HepG2 (cell line): ENCODE measurements around the gene NRL. TPM values are rescaled to one million over a fixed set of nuclear protein-coding genes. Genes with fewer than 3 reads are reported as not detected.

Experiments
- ASH2L ChIP-seq: fragments of 300-600, 200-600 bp; sonication (generic); IDR thresholded peaks from 2 replicates; pipeline ENCODE4 v1.7.0; 2017; ENCODE audit warnings: low read depth, mild to moderate bottlenecking, moderate library complexity, mixed read lengths, low read length; ENCODE audit not compliant: insufficient read length
- CAMTA2 ChIP-seq: sonication (generic); formaldehyde crosslinking; IDR thresholded peaks from 2 replicates; pipeline ENCODE4 v1.4.0; 2020; ENCODE audit warnings: mild to moderate bottlenecking, missing genetic modification reagents, borderline replicate concordance
- FOSL1 ChIP-seq: sonication (generic); formaldehyde crosslinking; IDR thresholded peaks from 2 replicates; pipeline ENCODE4 v1.9.0; 2021; ENCODE audit warnings: missing genetic modification reagents, borderline replicate concordance
- FOXC1 ChIP-seq: sonication (generic); formaldehyde crosslinking; IDR thresholded peaks from 2 replicates; pipeline ENCODE4 v1.8.0; 2022; ENCODE audit warnings: mild to moderate bottlenecking, missing genetic modification reagents, borderline replicate concordance
- HDAC6 ChIP-seq: fragments of 200-600 bp; sonication (generic); IDR thresholded peaks from 2 replicates; pipeline ENCODE4 v1.7.0; 2017; ENCODE audit warnings: mild to moderate bottlenecking, antibody characterized with exemption, low read length, low read depth
- KDM6A ChIP-seq: IDR thresholded peaks from 2 replicates; pipeline ENCODE4 v1.6.1; 2016; ENCODE audit warnings: low read depth
- KLF12 ChIP-seq: sonication (generic); formaldehyde crosslinking; IDR thresholded peaks from 2 replicates; pipeline ENCODE4 v1.4.0; 2020; ENCODE audit warnings: missing genetic modification reagents, borderline replicate concordance
- MTA3 ChIP-seq: sonication (generic); formaldehyde crosslinking; IDR thresholded peaks from 2 replicates; pipeline ENCODE4 v1.4.0; 2020; ENCODE audit warnings: missing genetic modification reagents
- RARG ChIP-seq: sonication (generic); formaldehyde crosslinking; IDR thresholded peaks from 2 replicates; pipeline ENCODE4 v1.4.0; 2020; ENCODE audit warnings: low read depth, mild to moderate bottlenecking, missing genetic modification reagents
- RBM39 ChIP-seq: fragments of 200-400 bp; formaldehyde crosslinking; IDR thresholded peaks from one replicate; pipeline ENCODE4 v1.6.1; 2018; ENCODE audit warnings: antibody characterized with exemption, mild to moderate bottlenecking, low read depth, low read length; ENCODE audit not compliant: poor library complexity, severe bottlenecking
- SOX5 ChIP-seq: IDR thresholded peaks from 2 replicates; pipeline ENCODE4 v1.6.1; 2016; ENCODE audit warnings: borderline replicate concordance
- SRSF1 ChIP-seq: fragments of 200-400 bp; formaldehyde crosslinking; optimal IDR thresholded peaks from 2 replicates; pipeline ENCODE3; 2017; ENCODE audit warnings: mild to moderate bottlenecking, low read depth, low read length, moderate library complexity
- SRY ChIP-seq: sonication (generic); formaldehyde crosslinking; IDR thresholded peaks from 2 replicates; pipeline ENCODE4 v1.8.0; 2022; ENCODE audit warnings: mild to moderate bottlenecking, missing genetic modification reagents
- TBP ChIP-seq: sonication (generic); formaldehyde crosslinking; IDR thresholded peaks from 2 replicates; pipeline ENCODE4 v1.5.0; 2020; ENCODE audit warnings: missing genetic modification reagents
- ZNF12 ChIP-seq: sonication (generic); formaldehyde crosslinking; IDR thresholded peaks from 2 replicates; pipeline ENCODE4 v1.5.0; 2020; ENCODE audit warnings: missing genetic modification reagents
- ZNF296 ChIP-seq: sonication (generic); formaldehyde crosslinking; conservative IDR thresholded peaks from 2 replicates; pipeline ENCODE4 v1.5.0; 2020; ENCODE audit warnings: mild to moderate bottlenecking, missing genetic modification reagents
- ZNF615 ChIP-seq: sonication (generic); formaldehyde crosslinking; IDR thresholded peaks from 2 replicates; pipeline ENCODE4 v1.5.0; 2020; ENCODE audit warnings: mild to moderate bottlenecking, missing genetic modification reagents, borderline replicate concordance
- polyA plus RNA-seq, 8 experiments: library from polyadenylated mRNA; depleted of rRNA in 3 of 8; stranded (reverse) in 7 of 8; unstranded in 1 of 8; fragments of >200 nt; fragmentation: Illumina TruSeq in 4 of 8; extraction: Trizol in 4 of 8; gene quantifications; 2 replicates each; pipeline versions ENCODE4 v1.2.1 to v1.2.3, GENCODE V29; 2011 to 2016; ENCODE audit warnings: low read depth in 4 of 8, missing spikeins in 1 of 8, mixed read lengths in 1 of 8; ENCODE audit not compliant: insufficient read depth in 1 of 8
- total RNA-seq, 5 experiments: library from RNA; depleted of rRNA; stranded (reverse); fragments of >200 nt; fragmentation: Illumina TruSeq; extraction: Trizol; gene quantifications; 2 replicates each; pipeline ENCODE4 v1.2.3, GENCODE V29; 2016; ENCODE audit warnings: low read depth in 1 of 5
- TF ChIP-seq, protein P1 (sequence below): sonication (generic); formaldehyde crosslinking; IDR thresholded peaks from 2 replicates; pipeline ENCODE4; 2020; ENCODE audit warnings: missing genetic modification reagents, mild to moderate bottlenecking, borderline replicate concordance
- TF ChIP-seq, protein P2 (sequence below): sonication (generic); formaldehyde crosslinking; IDR thresholded peaks from 2 replicates; pipeline ENCODE4 v1.5.1; 2020; ENCODE audit warnings: mild to moderate bottlenecking, missing genetic modification reagents, moderate library complexity
- TF ChIP-seq, protein P3 (sequence below): sonication (generic); formaldehyde crosslinking; IDR thresholded peaks from 2 replicates; pipeline ENCODE4 v1.4.0; 2020; ENCODE audit warnings: missing genetic modification reagents
- TF ChIP-seq, protein P4 (sequence below): IDR thresholded peaks from 2 replicates; pipeline ENCODE4 v1.6.1; 2018; ENCODE audit warnings: missing genetic modification reagents, mild to moderate bottlenecking, missing compliant biosample characterization

Gene NRL
- total and polyA plus RNA-seq, 2 of the 13 experiments (the other 11 are each of a cell fraction or from before 2014, with no cell fraction given): 2.5 to 4.7 TPM

DNA sequence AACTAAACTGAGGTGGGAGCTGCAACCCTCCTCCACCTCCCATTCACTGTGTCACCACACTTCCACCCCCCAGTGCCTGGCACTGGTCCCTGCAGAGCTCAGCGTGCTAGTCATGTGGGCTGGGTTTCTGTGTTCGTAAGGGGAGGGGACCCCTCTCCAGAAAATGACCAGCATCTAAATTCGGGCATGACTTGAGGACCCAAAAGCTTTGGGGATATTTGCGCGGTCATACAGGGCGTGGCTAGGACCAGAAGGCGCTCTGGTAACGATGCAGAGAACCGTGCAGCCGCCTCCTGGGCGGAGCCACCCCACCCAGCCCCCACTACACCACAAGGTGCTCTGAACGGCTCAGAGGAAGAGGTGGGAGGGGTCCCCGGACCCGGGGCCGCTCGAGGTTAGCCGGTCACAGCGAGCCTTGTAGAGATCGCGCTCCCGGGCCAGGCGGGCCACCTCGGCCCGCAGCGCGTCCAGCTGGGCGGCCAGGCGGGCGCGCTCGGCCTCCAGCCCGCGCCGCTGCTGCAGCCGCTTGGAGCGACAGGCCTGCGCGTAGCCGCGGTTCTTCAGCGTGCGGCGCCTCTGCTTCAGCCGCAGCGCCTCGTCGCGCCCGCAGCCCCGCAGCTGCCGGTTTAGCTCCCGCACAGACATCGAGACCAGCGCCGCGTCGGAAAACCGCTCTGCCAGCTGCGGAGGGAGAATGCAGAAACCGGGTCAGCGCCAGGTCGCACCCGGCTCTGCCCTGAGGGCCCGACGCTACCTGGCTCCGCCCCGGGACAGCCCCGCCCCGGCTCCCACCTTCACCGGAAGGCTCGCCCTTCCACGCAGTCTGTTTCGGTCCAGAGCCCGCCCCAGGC is 33.6 kb downstream of the NRL start (continued):
- TF ChIP-seq, protein P1, sequence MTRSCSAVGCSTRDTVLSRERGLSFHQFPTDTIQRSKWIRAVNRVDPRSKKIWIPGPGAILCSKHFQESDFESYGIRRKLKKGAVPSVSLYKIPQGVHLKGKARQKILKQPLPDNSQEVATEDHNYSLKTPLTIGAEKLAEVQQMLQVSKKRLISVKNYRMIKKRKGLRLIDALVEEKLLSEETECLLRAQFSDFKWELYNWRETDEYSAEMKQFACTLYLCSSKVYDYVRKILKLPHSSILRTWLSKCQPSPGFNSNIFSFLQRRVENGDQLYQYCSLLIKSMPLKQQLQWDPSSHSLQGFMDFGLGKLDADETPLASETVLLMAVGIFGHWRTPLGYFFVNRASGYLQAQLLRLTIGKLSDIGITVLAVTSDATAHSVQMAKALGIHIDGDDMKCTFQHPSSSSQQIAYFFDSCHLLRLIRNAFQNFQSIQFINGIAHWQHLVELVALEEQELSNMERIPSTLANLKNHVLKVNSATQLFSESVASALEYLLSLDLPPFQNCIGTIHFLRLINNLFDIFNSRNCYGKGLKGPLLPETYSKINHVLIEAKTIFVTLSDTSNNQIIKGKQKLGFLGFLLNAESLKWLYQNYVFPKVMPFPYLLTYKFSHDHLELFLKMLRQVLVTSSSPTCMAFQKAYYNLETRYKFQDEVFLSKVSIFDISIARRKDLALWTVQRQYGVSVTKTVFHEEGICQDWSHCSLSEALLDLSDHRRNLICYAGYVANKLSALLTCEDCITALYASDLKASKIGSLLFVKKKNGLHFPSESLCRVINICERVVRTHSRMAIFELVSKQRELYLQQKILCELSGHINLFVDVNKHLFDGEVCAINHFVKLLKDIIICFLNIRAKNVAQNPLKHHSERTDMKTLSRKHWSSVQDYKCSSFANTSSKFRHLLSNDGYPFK (CRISPR knock-in tag): no peak
- TF ChIP-seq MTA3 (CRISPR knock-in tag) (no peak), ZNF615 (no peak), ZNF296 (CRISPR knock-in tag) (no peak), ZNF12 (CRISPR knock-in tag) (peak; percentile 49; the same call in 1 of the 2 replicates), KLF12 (CRISPR knock-in tag) (peak; percentile 71), TBP (no peak), KDM6A (no peak), RARG (CRISPR knock-in tag) (no peak), RBM39 (no peak), FOXC1 (CRISPR knock-in tag) (no peak; the same call in 1 of the 2 replicates), SRY (CRISPR knock-in tag) (peak; percentile 98), HDAC6 (no peak), SRSF1 (peak; percentile 32), SOX5 (CRISPR knock-in tag) (no peak), ASH2L (peak; percentile 68), CAMTA2 (CRISPR knock-in tag) (no peak; the same call in 1 of the 2 replicates), FOSL1 (CRISPR knock-in tag) (no peak)
- TF ChIP-seq, protein P2, sequence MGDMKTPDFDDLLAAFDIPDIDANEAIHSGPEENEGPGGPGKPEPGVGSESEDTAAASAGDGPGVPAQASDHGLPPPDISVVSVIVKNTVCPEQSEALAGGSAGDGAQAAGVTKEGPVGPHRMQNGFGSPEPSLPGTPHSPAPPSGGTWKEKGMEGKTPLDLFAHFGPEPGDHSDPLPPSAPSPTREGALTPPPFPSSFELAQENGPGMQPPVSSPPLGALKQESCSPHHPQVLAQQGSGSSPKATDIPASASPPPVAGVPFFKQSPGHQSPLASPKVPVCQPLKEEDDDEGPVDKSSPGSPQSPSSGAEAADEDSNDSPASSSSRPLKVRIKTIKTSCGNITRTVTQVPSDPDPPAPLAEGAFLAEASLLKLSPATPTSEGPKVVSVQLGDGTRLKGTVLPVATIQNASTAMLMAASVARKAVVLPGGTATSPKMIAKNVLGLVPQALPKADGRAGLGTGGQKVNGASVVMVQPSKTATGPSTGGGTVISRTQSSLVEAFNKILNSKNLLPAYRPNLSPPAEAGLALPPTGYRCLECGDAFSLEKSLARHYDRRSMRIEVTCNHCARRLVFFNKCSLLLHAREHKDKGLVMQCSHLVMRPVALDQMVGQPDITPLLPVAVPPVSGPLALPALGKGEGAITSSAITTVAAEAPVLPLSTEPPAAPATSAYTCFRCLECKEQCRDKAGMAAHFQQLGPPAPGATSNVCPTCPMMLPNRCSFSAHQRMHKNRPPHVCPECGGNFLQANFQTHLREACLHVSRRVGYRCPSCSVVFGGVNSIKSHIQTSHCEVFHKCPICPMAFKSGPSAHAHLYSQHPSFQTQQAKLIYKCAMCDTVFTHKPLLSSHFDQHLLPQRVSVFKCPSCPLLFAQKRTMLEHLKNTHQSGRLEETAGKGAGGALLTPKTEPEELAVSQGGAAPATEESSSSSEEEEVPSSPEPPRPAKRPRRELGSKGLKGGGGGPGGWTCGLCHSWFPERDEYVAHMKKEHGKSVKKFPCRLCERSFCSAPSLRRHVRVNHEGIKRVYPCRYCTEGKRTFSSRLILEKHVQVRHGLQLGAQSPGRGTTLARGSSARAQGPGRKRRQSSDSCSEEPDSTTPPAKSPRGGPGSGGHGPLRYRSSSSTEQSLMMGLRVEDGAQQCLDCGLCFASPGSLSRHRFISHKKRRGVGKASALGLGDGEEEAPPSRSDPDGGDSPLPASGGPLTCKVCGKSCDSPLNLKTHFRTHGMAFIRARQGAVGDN (CRISPR knock-in tag): peak; percentile 94
- TF ChIP-seq, protein P3, sequence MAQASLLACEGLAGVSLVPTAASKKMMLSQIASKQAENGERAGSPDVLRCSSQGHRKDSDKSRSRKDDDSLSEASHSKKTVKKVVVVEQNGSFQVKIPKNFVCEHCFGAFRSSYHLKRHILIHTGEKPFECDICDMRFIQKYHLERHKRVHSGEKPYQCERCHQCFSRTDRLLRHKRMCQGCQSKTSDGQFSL: no peak
- TF ChIP-seq, protein P4, sequence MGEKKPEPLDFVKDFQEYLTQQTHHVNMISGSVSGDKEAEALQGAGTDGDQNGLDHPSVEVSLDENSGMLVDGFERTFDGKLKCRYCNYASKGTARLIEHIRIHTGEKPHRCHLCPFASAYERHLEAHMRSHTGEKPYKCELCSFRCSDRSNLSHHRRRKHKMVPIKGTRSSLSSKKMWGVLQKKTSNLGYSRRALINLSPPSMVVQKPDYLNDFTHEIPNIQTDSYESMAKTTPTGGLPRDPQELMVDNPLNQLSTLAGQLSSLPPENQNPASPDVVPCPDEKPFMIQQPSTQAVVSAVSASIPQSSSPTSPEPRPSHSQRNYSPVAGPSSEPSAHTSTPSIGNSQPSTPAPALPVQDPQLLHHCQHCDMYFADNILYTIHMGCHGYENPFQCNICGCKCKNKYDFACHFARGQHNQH (CRISPR knock-in tag): peak; percentile 55; the same call in 1 of the 2 replicates
